A204.1 (cell line): Measurements from ENCODE around the gene MYH7.

ENCODE experiments used
- FAIRE-seq: peaks from 2 replicates; lab custom pipeline; 2012; peaks lifted over from hg19 to GRCh38; lab: Jason Lieb, UNC

The MYH7 gene

GRCh38 chr14:23447361-23448350 is 12.2 kb upstream of the MYH7 start:
- FAIRE-seq: no peak

GRCh38 chr14:23446291-23446851 is 10.9 kb upstream of the MYH7 start:
- FAIRE-seq: no peak

GRCh38 chr14:23445773-23446172 is 10.3 kb upstream of the MYH7 start:
- FAIRE-seq: no peak

GRCh38 chr14:23444314-23444713 is 8.9 kb upstream of the MYH7 start:
- no peak for FAIRE-seq

- no peak for FAIRE-seq
These were observed 8.4 kb upstream of the MYH7 start for GRCh38 chr14:23443881-23444280.

- FAIRE-seq: no peak
These were observed 8.0 kb upstream of the MYH7 start for GRCh38 chr14:23443411-23443812.

- FAIRE-seq: no peak
These were observed 7.4 kb upstream of the MYH7 start for GRCh38 chr14:23442721-23443356.

- FAIRE-seq: no peak
These were observed 5.6 kb upstream of the MYH7 start for GRCh38 chr14:23441076-23441475.

- FAIRE-seq: no peak
These were observed 3.8 kb upstream of the MYH7 start for GRCh38 chr14:23439107-23439835.

- FAIRE-seq: no peak
These were observed 2.9 kb upstream of the MYH7 start for GRCh38 chr14:23438101-23438971.

- no peak for FAIRE-seq
These were observed 2.0 kb upstream of the MYH7 start for GRCh38 chr14:23437133-23438100.

GRCh38 chr14:23436327-23437132 is 1.1 kb upstream of the MYH7 start:
- no peak for FAIRE-seq

- FAIRE-seq: no peak
These were observed 805 bp downstream of the MYH7 start for GRCh38 chr14:23434488-23435222.

- FAIRE-seq: no peak
These were observed 2.0 kb downstream of the MYH7 start for GRCh38 chr14:23433457-23433856.

- FAIRE-seq: no peak
These were observed 2.5 kb downstream of the MYH7 start for GRCh38 chr14:23432946-23433345.

GRCh38 chr14:23432102-23432925 is 3.1 kb downstream of the MYH7 start:
- FAIRE-seq: no peak

GRCh38 chr14:23431486-23431885 is 4.0 kb downstream of the MYH7 start:
- no peak for FAIRE-seq

GRCh38 chr14:23430723-23431085 is 4.8 kb downstream of the MYH7 start:
- no peak for FAIRE-seq
